Measurements from ENCODE around the gene TMEM117. TPM values are rescaled to one million over a fixed set of nuclear protein-coding genes. Genes with fewer than 3 reads are reported as not detected.

The TMEM117 gene
- total and polyA plus RNA-seq, 11 donors, result 3.7 to 13.5 (median 7.3) TPM

GRCh38 chr12:44342371-44342770, 506.5 kb downstream of the TMEM117 start:
- no peak overlapping the region for H3K27ac ChIP-seq
- no peaks in the 10 kb centered on the region for H3K9me3 ChIP-seq
- TF ChIP-seq POLR2A (IDR thresholded peaks at IDR 0.05), result no peak
- TF ChIP-seq, protein P1, sequence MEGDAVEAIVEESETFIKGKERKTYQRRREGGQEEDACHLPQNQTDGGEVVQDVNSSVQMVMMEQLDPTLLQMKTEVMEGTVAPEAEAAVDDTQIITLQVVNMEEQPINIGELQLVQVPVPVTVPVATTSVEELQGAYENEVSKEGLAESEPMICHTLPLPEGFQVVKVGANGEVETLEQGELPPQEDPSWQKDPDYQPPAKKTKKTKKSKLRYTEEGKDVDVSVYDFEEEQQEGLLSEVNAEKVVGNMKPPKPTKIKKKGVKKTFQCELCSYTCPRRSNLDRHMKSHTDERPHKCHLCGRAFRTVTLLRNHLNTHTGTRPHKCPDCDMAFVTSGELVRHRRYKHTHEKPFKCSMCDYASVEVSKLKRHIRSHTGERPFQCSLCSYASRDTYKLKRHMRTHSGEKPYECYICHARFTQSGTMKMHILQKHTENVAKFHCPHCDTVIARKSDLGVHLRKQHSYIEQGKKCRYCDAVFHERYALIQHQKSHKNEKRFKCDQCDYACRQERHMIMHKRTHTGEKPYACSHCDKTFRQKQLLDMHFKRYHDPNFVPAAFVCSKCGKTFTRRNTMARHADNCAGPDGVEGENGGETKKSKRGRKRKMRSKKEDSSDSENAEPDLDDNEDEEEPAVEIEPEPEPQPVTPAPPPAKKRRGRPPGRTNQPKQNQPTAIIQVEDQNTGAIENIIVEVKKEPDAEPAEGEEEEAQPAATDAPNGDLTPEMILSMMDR (IDR thresholded peaks at IDR 0.05), result no peak
- no peak overlapping the region for H3K4me3 ChIP-seq
- ATAC-seq (no peak), DNase-seq (no peak)
- intact Hi-C loops (cut with DNase I), result no loop called here
- H3K27me3 ChIP-seq, result no peaks in the 10 kb centered on the region
- no peaks in the 10 kb centered on the region for H3K4me1 ChIP-seq
- H3K36me3 ChIP-seq, result no peaks in the 10 kb centered on the region

GRCh38 chr12:44347145-44347544, 511.3 kb downstream of the TMEM117 start:
- TF ChIP-seq, protein P1 (IDR thresholded peaks at IDR 0.05), result no peak
- no peak for TF ChIP-seq POLR2A (IDR thresholded peaks at IDR 0.05)
- Histone ChIP-seq H3K4me3 (no peak overlapping the region), H3K27me3 (no peaks in the 10 kb centered on the region), H3K27ac (no peak overlapping the region), H3K36me3 (no peaks in the 10 kb centered on the region), H3K4me1 (no peaks in the 10 kb centered on the region), H3K9me3 (no peaks in the 10 kb centered on the region)
- no peak for DNase-seq
- ATAC-seq, result no peak
- intact Hi-C loops (cut with DNase I), result no loop called here

DNA sequence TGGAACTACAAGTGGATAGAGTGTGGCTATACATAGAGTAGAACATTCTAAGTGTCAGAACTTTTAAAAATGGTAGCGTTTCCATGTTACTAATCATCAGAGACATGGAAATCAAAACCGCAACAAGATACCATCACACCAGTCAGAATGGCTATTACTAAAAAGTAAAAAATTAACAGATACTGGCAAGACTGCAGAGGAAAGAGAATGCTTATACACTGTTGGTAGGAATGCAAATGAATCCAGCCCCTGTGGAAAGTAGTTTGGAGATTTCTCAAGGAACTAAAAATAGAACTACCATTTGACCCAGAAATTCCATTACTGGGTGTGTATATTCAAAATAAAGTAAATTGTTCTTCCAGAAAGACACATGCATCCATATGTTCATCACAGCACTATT, 521.6 kb downstream of the TMEM117 start:
- ATAC-seq (no peak), DNase-seq (no peak)
- H3K27me3 ChIP-seq, result no peaks in the 10 kb centered on the region
- TF ChIP-seq POLR2A (IDR thresholded peaks at IDR 0.05), result no peak
- TF ChIP-seq, protein P1 (IDR thresholded peaks at IDR 0.05), result no peak
- no peaks in the 10 kb centered on the region for H3K9me3 ChIP-seq
- 86 to 97% (median 92%) methylated on average over 2 of the region's 2 CpGs for WGBS, 4 donors
- no peak overlapping the region for H3K27ac ChIP-seq
- no peaks in the 10 kb centered on the region for H3K4me1 ChIP-seq
- no peaks in the 10 kb centered on the region for H3K36me3 ChIP-seq
- H3K4me3 ChIP-seq, result no peak overlapping the region
- intact Hi-C loops (cut with DNase I), result no loop called here

- Histone ChIP-seq H3K27me3 (no peaks in the 10 kb centered on the region), H3K27ac (no peak overlapping the region), H3K4me1 (no peaks in the 10 kb centered on the region), H3K9me3 (no peaks in the 10 kb centered on the region), H3K4me3 (no peak overlapping the region), H3K36me3 (no peaks in the 10 kb centered on the region)
- intact Hi-C loops (cut with DNase I), result no loop called here
- WGBS, 4 donors, result 85 to 95% (median 90%) methylated on average over 1 of the region's 1 CpG
- ATAC-seq, result no peak
- DNase-seq, result no peak
- TF ChIP-seq, protein P1 (IDR thresholded peaks at IDR 0.05), result no peak
- no peak for TF ChIP-seq POLR2A (IDR thresholded peaks at IDR 0.05)
Measured at GRCh38 chr12:44358636-44359035, 522.8 kb downstream of the TMEM117 start.
